HG03442 (cell line): ENCODE measurements around the gene CRYBG2.
"Not testable (repeated sequence)": the region's sequence is repeated elsewhere in the genome, so short reads cannot be mapped to it uniquely, and the experiment has no call there.

Source experiments
- ATAC-seq: cut with Tn5 transposase; IDR thresholded peaks from one replicate; pipeline ENCODE4 v1.9.1; 2021; ENCODE audit warnings: mild to moderate bottlenecking, moderate library complexity; ENCODE audit not compliant: unreplicated experiment

The CRYBG2 gene

DNA sequence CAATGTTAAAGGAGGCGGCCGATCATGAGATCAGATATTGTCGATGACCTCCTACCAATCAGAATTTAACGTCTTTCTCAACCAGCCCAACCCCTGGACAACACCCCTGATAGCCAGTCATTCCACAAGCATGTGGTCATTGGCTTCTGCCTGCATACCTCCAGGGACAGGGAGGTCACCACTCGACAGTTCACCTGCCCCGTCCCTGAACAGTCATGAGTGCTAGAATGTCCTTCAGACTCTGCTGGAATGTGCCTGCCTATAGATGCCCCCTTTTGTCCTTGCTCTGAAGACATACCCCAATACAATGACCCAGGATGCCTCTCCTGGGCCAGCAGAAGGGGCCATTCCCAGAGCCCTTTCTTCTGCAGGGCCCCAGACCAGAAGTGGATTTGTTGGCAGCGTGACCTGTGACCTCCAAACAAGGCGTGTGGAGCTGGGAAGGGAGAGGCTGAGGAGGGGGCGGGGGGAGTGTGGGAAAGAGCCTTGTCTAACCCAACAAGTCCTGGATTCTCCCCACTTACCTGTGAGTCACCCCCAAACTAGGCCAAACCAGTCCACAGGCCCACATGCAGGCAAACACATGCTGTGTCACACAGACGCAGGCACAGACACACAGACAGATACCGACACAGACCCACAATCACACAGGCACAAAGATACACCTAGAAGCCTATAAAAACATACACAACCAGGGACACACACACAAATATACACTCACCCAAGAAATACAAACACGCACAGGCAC lies 2.2 kb downstream of the CRYBG2 start:
- ATAC-seq, result no peak

DNA sequence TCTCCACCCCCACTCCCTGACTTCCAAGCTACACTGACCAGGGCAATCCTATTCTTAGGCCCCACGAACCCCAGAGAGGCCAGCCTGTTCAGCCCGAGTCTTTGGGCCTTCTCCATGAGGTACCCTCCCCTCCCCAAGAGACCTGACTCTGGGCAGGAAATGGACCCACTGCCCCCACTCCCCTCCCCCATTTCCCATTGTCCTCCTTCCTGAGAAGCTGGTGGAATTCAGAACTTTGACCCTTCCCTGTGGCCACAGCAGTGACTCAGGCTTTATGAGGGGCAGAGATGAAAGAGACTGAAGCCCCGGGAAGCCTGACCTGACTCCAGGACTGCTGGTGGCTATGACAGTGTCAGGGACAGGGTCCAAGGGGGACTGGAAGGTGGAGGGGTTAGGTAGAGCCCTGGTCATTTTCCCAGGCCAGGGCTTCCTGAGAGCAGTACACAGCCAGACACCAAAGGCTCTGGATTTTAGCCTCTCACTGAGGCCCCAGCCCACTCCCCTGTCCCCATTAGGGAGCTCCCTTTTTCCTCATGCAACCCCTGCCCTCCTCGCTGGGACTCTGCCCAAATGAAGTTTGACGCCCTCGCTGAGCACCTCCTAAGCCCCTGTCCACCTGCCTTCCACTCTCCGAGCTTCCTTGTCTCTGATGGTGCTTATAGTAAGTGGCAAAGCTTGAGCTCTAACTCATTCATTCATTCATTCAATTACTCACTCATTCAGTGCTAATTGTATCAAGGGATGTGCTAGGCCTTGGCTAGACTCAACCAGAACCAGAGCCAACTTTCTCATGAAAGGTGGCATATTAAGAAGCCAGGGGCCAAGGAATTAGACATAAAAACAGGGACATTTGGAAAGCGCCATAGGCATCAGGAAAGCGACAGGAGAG lies 3.0 kb downstream of the CRYBG2 start:
- no peak for ATAC-seq

- no peak for ATAC-seq
These were observed 3.6 kb downstream of the CRYBG2 start for GRCh38 chr1:26350343-26350700.

DNA sequence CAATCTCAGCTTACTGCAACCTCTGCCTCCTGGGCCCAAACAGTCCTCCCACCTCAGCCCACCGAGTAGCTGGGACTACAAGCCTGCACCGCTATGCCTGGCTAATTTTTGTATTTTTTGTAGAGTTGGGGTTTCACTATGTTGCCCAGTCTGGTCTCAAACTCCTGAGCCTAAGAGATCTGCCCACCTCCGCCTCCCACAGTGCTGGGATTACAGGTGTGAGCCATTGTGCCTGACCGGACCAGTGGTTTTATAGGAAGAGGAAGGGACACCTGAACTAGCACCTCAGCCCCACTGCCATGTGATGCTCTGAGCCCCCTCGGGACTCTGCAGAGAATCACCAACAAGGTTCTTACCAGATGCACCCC lies 4.1 kb downstream of the CRYBG2 start:
- no peak for ATAC-seq

DNA sequence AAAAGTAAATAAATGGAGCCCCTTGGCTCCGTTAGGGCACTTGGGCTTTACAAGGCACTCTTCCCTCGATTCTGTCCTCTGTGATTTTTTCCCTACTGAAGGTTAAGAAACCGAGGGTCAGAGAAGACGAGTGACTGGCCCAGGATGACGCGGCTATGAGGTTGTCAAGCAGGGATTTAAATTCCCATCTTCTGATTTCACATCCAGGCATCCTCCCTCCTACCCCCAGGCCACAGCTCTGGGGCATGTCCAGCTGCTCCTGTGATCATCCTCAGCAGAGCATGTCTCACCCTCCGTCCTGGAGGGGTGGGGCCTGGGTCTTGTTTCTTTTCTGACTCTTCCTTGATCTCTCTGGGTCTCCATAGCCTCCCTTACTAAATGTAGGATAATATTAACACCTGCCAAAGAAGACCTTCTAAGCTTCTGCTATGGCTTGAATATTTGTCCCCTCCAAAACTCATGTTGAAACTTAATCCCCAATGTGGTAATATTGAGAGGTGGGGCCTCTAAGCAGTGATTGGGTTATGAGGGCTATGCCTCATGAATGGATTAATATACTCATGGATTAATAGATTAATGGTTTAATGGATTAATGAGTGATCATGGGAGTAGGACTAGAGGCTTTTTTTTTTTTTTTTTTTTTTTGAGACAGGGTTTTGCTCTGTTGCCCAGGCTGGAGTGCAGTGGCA lies 4.6 kb downstream of the CRYBG2 start:
- no peak for ATAC-seq

DNA sequence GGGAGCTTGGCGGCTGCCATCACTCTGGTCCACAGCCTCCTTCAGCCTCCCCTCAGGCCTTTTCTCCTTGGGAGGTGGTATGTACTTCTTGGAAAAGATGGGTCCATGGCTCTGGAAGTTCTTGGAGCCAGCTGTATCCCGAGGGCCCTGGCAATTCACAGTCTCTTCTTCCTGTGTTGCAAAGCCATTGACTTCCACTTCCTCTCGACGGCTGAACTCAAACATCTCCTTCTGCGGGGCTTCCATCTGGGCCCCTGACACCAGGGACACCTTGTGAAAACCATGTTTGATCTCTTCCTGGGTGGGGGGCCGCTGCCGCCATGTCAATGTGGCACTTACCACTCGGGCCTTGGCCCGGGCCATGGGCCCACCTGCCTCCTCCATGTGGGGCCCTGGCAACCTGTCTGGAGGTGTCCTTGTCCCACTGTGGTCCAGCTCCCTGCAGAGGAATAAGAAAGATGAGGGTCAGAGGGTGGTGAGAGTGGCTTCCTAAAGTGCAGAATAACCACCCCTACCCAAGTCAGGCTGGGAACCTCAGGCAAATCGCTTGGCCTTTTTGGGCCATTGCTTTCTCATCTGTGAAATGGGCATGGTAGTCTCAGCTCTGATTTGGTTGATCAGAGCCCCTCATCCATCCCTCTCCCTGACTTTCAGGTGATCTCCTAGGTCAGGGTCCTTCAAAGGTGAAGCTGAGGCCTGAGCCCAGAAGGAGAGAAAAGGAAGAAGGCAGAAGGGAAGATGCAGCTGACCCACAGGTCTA lies 7.5 kb downstream of the CRYBG2 start:
- no peak for ATAC-seq

- ATAC-seq, result no peak
These were observed 8.2 kb downstream of the CRYBG2 start for GRCh38 chr1:26345718-26346117.

DNA sequence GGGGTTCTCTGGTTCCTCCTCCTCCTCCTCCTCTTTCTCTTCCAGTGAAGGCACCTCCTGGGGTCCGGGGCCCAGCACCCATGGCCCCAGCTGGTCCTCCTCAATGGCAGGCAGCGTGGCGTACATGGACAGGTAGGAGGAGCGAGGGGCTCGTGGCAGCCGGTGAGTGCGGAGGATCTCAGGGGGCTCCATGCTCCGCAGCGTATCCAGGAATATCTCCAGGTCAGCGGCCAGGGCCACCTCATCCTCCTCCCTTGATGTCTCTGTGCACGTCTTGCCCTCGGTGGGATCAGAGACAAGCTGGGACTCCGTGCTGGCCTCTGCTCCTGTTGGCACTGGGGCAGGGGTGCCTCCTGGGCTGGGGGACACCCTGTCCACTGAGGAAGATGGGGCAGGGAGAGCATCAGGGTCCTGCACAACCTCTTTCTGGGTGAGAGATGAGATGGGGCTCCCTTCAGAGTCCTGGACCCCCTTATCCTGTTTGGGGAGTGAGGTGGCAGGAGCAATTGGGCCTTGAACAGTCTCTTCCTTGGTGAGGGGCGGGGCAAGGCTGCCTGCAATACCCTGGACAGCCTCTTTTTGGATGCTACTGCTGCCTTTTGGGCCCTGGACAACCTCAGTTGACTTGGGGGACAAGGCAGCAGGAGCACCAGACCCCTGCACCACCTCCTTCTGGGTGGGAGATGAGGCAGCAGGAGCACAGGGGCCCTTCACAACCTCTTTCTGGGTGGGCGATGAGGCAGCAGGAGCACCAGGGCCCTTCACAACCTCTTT lies 9.6 kb downstream of the CRYBG2 start:
- no peak for ATAC-seq

DNA sequence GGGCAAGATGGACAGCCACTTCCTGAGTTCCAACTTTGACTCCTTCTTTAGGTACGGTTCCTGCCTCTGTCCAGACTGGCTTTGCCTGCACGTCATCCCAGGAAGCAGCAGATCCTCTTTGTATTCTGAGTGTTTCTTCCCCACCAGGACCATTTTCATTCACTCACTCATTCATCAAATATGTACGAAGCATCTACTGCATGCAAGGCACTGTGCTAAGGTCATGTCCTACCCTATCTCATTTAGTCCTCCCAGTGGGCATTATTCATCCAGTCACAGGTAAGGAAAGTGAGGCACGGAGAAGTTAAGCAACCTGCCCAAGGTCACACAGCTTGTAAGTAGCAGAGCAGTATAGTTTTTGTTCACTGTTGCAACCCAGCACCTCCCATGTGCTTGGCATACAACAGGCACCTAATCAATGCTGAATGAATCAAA lies 13.9 kb downstream of the CRYBG2 start:
- no peak for ATAC-seq

DNA sequence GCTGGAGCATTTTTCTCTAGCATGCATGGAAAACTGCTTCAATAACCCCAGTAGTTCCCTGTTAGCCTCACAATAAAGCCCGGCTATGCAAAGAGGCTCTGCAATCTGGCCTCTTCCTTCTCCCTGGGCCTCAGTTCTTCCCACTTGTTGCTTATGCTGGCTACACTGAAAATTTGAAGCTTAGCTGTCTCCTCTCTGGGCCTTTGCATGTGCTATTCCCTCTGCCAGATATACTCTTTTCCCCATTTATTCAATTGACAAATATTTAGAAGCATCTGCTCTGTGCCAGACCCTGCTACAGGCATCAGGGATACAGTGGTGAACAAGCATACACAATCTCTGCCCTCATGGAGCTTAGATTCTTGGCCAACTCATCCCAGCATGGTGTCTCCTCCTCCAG lies 15.3 kb downstream of the CRYBG2 start:
- ATAC-seq, result no peak

DNA sequence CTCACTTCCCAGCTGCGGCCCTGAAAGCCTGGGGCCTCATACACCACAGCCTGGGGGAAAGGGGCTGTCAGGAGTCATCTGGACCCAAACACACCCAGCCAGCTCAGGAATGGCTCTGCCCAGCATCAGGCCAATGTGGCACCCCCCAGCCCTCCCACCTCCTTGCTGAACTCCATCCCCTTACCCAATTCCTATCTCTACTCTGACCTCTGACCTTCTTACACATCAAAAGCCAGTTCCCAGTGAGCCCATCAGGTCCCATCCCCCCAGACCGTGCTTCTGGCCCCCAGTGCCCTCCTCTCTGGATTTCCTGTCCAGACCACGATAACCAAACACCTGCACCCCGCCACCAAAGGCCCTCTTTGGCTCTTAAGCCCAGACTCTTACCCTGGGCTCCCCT lies 16.3 kb downstream of the CRYBG2 start:
- no peak for ATAC-seq

- ATAC-seq, result no peak
These were observed 16.8 kb downstream of the CRYBG2 start for GRCh38 chr1:26337206-26337535.

GRCh38 chr1:26336477-26337205 lies 17.3 kb downstream of the CRYBG2 start:
- peak; percentile 58 for ATAC-seq

DNA sequence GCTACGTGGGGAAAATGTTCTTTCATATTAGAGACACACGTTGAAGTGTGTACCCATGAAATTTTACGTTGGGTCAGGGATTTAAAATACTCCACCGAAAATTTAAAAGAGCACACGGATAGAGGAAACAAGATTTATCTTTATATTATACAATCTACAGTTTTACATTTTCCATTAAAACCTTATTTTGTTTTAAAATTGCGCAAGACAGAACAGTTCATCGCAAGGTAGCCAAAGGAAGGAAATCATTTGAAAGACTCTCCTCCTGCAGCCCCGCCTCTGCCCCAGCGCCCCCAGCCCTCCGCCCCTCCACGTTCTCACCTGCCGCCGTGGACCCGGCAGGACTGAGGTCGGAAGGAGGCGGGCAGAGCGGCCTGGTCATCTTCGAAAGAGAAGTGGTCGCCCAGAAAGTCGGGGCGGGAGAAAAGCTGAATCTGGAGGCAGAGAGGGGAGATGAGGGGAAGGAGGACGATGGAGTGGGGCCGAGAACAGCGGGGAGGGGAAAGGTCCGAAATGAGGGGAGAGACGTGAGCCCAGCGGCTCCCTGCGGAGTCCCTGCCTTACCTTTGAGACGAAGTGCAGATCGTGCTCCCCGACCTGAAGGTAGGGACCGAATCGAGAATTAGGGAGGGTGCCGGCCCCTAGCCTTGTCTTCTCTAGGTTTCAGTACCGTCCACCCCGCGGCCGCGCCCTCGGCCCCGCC lies 18.0 kb downstream of the CRYBG2 start:
- ATAC-seq, result no peak

DNA sequence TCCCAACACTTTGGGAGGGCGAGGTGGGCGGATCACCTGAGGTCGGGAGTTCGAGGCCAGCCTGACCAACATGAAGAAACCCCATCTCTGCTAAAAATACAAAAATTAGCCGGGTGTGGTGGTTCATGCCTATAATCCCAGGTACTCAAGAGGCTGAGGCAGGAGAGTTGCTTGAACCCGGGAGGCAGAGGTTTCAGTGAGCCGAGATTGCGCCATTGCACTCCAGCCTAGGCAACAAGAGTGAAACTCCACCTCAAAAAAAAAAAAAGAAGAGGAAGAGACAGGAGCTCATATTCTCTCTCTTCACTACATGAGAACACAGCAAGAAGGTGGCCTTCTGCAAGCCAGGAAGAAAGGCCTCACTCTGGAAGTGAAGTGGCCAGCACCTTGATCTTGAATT lies 20.6 kb downstream of the CRYBG2 start:
- ATAC-seq, result not testable (repeated sequence)

DNA sequence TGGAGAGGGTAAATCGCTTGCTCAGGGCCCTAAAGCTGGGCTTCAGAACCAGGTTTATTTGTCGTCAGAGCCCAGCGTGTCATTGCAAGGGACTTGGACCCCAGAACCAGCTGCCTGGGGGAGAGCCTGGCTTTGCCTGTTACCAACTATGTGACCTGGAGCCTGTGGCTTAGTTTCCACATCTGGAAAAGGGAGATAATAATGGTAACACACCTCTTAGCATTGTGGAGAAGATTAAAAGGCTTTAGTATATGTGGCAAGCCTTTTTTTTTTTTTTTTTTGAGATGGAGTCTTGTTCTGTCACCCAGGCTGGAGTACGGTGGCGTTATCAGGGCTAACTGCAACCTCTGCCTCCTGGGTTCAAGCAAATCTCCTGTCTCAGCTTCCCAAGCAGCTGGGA lies 23.7 kb downstream of the CRYBG2 start:
- ATAC-seq, result no peak

- ATAC-seq, result not testable (repeated sequence)
These were observed 24.6 kb downstream of the CRYBG2 start for GRCh38 chr1:26329380-26329779.

GRCh38 chr1:26328597-26328996 lies 25.3 kb downstream of the CRYBG2 start:
- no peak for ATAC-seq

DNA sequence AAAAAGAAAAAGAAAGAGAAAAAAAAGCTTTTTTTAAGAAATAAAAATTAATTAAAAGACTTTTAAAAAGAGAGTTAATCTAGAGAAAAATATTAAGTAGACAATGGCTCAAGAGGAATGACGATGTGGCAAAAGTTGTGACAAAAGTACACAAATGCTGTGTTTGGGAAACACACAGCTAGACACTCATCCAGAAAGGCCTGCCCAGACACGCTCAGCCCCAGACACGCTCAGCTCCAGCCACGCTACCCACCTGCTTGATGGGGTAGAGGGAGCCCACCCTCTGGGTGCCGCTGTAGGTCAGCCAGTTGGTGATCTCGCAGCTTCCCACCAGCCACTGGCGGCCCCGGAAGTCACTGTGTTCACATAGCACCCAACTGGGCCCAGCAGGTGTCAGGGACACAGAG lies 26.0 kb downstream of the CRYBG2 start:
- no peak for ATAC-seq
